GM12878 (cell line): ENCODE data around the gene GLTP. TPM values are rescaled to one million over a fixed set of nuclear protein-coding genes. Genes with fewer than 3 reads are reported as not detected.

Experiments used
- ATAC-seq: fragments of 200-7000 bp; cut with Tn5 transposase; 3 replicates; pipeline ENCODE4 v1.9.1; 2020; ENCODE audit warnings: mild to moderate bottlenecking, moderate library complexity
- BruUV-seq: library from RNA; stranded (reverse); fragments of 400-500 nt; replicated peaks from 2 replicates; lab custom pipeline; 2021; lab: Mats Ljungman, UMichigan
- CTCF ChIA-PET: fragments of 300-600 bp; sonication (Branson Sonifier 250); formaldehyde crosslinking; extraction: SDS; loops from one replicate; lab custom pipeline; 2021; ENCODE audit warnings: inconsistent platforms; lab: Yijun Ruan, JAX
- POLR2A ChIA-PET: fragments of 350-600 bp; formaldehyde crosslinking; extraction: SDS; loops from one replicate; lab custom pipeline; 2021; ENCODE audit warnings: inconsistent platforms; lab: Charles Lee
- RAD21 ChIA-PET: fragments of 300-600 bp; sonication (Branson Sonifier 250); formaldehyde crosslinking; loops from one replicate; lab custom pipeline; 2023; ENCODE audit warnings: antibody characterized with exemption; ENCODE audit not compliant: unreplicated experiment; lab: Charles Lee
- SMC1A ChIA-PET: fragments of 300-600 bp; sonication (Branson Sonifier 250); formaldehyde crosslinking; loops from one replicate; lab custom pipeline; 2023; ENCODE audit not compliant: unreplicated experiment, uncharacterized antibody; lab: Charles Lee
- DNase-seq: peaks from one replicate; pipeline ENCODE4 v3.0.0-alpha.2; 2011; ENCODE audit warnings: low read depth, low spot score
- FAIRE-seq: peaks from 3 replicates; lab custom pipeline; 2011; peaks lifted over from hg19 to GRCh38; lab: Jason Lieb, UNC
- H2AFZ ChIP-seq: 2 replicates; pipeline ENCODE4 v1.6.0; 2011; ENCODE audit warnings: low read depth, low read length, control low read depth; ENCODE audit not compliant: control insufficient read depth
- H3K27ac ChIP-seq: 2 replicates; pipeline ENCODE4 v1.5.1; 2011; ENCODE audit warnings: control low read depth; ENCODE audit not compliant: control insufficient read depth, insufficient read depth
- H3K27me3 ChIP-seq, 2 experiments: replicated peaks in 1 of 2; 2 replicates each; pipeline versions ENCODE4 v1.6.0 to v1.6.1; 2011; ENCODE audit warnings: low read length in 1 of 2; ENCODE audit not compliant: control insufficient read depth in 2 of 2, insufficient read depth in 2 of 2
- H3K36me3 ChIP-seq, 2 experiments: 2 replicates each; pipeline ENCODE4 v1.5.1; 2011; ENCODE audit warnings: low read length in 1 of 2; ENCODE audit not compliant: control insufficient read depth in 2 of 2, insufficient read depth in 2 of 2
- H3K4me1 ChIP-seq: 2 replicates; pipeline ENCODE4 v1.6.1; 2011; ENCODE audit warnings: mild to moderate bottlenecking, low read length, moderate library complexity, mixed read lengths; ENCODE audit not compliant: control insufficient read depth, insufficient read depth
- H3K4me2 ChIP-seq: 2 replicates; pipeline ENCODE4 v1.6.0; 2011; ENCODE audit warnings: control low read depth; ENCODE audit not compliant: control insufficient read depth, insufficient read depth
- H3K4me3 ChIP-seq: fragments of 200-600 bp; sonication (generic); 2 replicates; pipeline ENCODE4 v1.5.1; 2016
- H3K79me2 ChIP-seq: 2 replicates; pipeline ENCODE4 v1.6.0; 2011; ENCODE audit warnings: low read length; ENCODE audit not compliant: control insufficient read depth, insufficient read depth
- H3K9ac ChIP-seq: 2 replicates; pipeline ENCODE4 v1.8.0; 2011; ENCODE audit warnings: low read length, control low read depth, mixed read lengths; ENCODE audit not compliant: control insufficient read depth, insufficient read depth
- H3K9me3 ChIP-seq: replicated peaks from 3 replicates; pipeline ENCODE4 v1.5.1; 2011; ENCODE audit warnings: mild to moderate bottlenecking, low read length; ENCODE audit not compliant: control insufficient read depth, insufficient read depth
- H4K20me1 ChIP-seq: 2 replicates; pipeline ENCODE4 v1.6.0; 2011; ENCODE audit not compliant: control insufficient read depth, insufficient read depth
- ATF3 ChIP-seq: IDR thresholded peaks from 2 replicates; pipeline ENCODE4 v1.6.1; 2011; ENCODE audit warnings: low read depth, mild to moderate bottlenecking, low read length, moderate library complexity, borderline replicate concordance; ENCODE audit errors: extremely low read depth
- BRCA1 ChIP-seq: IDR thresholded peaks from 2 replicates; pipeline ENCODE4 v1.6.1; 2011; ENCODE audit warnings: low read depth, low read length, improper control_type of control experiment
- FOS ChIP-seq: IDR thresholded peaks from 3 replicates; pipeline ENCODE4 v1.6.1; 2011; ENCODE audit warnings: borderline replicate concordance; ENCODE audit not compliant: insufficient read length; ENCODE audit errors: extremely low read depth
- RBBP5 ChIP-seq: fragments of 200-600 bp; sonication (generic); conservative IDR thresholded peaks from 2 replicates; pipeline ENCODE4 v1.6.1; 2016
- SIN3A ChIP-seq: IDR thresholded peaks from 2 replicates; pipeline ENCODE4 v1.6.1; 2012; ENCODE audit warnings: low read depth, low read length, improper control_type of control experiment
- SMC3 ChIP-seq: IDR thresholded peaks from 2 replicates; pipeline ENCODE4 v1.6.1; 2011; ENCODE audit warnings: low read length, improper control_type of control experiment, borderline replicate concordance
- SPI1 ChIP-seq: IDR thresholded peaks from 2 replicates; pipeline ENCODE4 v1.6.1; 2011; ENCODE audit warnings: low read depth, mild to moderate bottlenecking, low read length, moderate library complexity, borderline replicate concordance; ENCODE audit not compliant: insufficient read depth
- WGBS: methylation state at CpG from one replicate; pipeline ENCODE4 v1.1.6; 2016; ENCODE audit warnings: low lambda C conversion rate; ENCODE audit not compliant: insufficient replicate concordance, insufficient coverage; ENCODE audit errors: missing lambda C conversion rate; 5-methylcytosine and 5-hydroxymethylcytosine counted together
- in situ Hi-C: fragments of 300-500 bp; cut with MboI; formaldehyde crosslinking; loops from 9 replicates; pipeline ENCODE4 v1.14.3; 2018; ENCODE audit warnings: mixed read lengths
- intact Hi-C: fragments of 100-400 bp; cut with micrococcal nuclease; formaldehyde crosslinking; loops from one replicate; pipeline ENCODE4 v1.14.2; 2022; ENCODE audit not compliant: unreplicated experiment
- polyA plus RNA-seq, 11 experiments: library from polyadenylated mRNA; depleted of rRNA in 4 of 11; unstranded in 6 of 11; stranded (reverse) in 5 of 11; fragments of >200 nt; fragmentation: Nextera tagmentation in 4 of 11; fragmentation: Illumina TruSeq in 1 of 11; extraction: Ambion mirVana in 4 of 11; extraction: Trizol in 1 of 11; gene quantifications; 1 replicate in 1 of 11; 2 replicates in 10 of 11; pipeline versions ENCODE4 v1.2.1 to v1.2.3, GENCODE V29; 2011 to 2016; ENCODE audit warnings: inconsistent platforms in 2 of 11, missing spikeins in 2 of 11, low read depth in 1 of 11
- total RNA-seq, 4 experiments: library from RNA; depleted of rRNA in 3 of 4; stranded (reverse); fragments of >200 nt in 3 of 4; fragmentation: Illumina TruSeq in 1 of 4; extraction: Trizol in 1 of 4; gene quantifications; 2 replicates each; pipeline versions ENCODE4 v1.2.1 to v1.2.3, GENCODE V29; 2013 to 2021

The GLTP gene
- total and polyA plus RNA-seq, 10 of the 15 experiments (the other 5 are each of a cell fraction or from before 2014, with no cell fraction given) = 16.8 to 44.0 (median 25.3) TPM

- Histone ChIP-seq H3K4me2 (no peak overlapping the region), H3K36me3 (no peaks in the 10 kb centered on the region), H3K9ac (no peak overlapping the region), H3K79me2 (peaks cover 3% of the 10 kb centered on the region), H4K20me1 (no peaks in the 10 kb centered on the region), H3K27ac (no peak overlapping the region), H3K9me3 (no peaks in the 10 kb centered on the region), H2AFZ (no peak overlapping the region), H3K4me1 (peaks cover 23% of the 10 kb centered on the region), H3K4me3 (no peak overlapping the region), H3K27me3 (no peaks in the 10 kb centered on the region)
- BruUV-seq = no TSS peak
- ATAC-seq = no peak
- ChIA-PET CTCF (interaction anchor here (0.8 to 1.0 kb wide), 2 partner anchors 10 to 35 kb away, joined by 3 to 4 read pairs; no protein-coding TSS in a partner anchor), SMC1A (no interaction called here), POLR2A (interaction anchor here (0.6 to 0.7 kb wide), 4 partner anchors 129 to 443 kb away, joined by 3 to 5 read pairs (median 3); no protein-coding TSS in a partner anchor), RAD21 (no interaction called here)
- WGBS = 71% methylated on average over 4 of the region's 4 CpGs
- in situ Hi-C loops = no loop called here
- TF ChIP-seq BRCA1 (no peak), SMC3 (no peak), SIN3A (no peak), RBBP5 (no peak), FOS (no peak), SPI1 (no peak), ATF3 (no peak)
- FAIRE-seq = no peak
- intact Hi-C loops = no loop called here
- DNase-seq = no peak
These were observed 14.6 kb upstream of the GLTP start for GRCh38 chr12:109894939-109895338.
